Germinal center (tissue), 1 donor: ENCODE measurements around the gene PSMF1.

Experiments used
- DNase-seq: peaks from one replicate; pipeline ENCODE4 v3.0.0; 2012; ENCODE audit warnings: mixed read lengths, low spot score

Gene PSMF1

DNA sequence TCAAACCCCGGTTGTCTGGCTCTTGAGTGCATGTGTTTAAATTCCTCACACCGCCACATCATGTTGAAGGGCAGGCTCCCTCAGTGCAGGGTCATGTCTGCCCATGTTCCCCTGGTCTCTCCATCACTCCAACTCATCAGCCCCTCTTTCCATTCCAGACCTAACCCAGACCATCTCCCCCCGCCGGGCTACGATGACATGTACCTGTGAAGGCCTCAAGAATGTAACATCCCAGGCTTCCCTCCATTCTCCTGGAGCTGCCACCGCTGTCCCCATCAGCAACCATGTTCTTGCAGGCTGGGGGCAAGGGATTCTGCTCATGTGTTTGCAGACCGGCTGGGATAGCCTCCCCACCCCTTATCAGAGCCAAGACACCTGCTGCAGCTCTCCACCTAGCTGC lies 46.5 kb downstream of the PSMF1 start:
- DNase-seq = no peak

- no peak for DNase-seq
These were observed 47.1 kb downstream of the PSMF1 start for GRCh38 chr20:1165521-1165920.

GRCh38 chr20:1165941-1166340 lies 47.5 kb downstream of the PSMF1 start:
- no peak for DNase-seq

DNA sequence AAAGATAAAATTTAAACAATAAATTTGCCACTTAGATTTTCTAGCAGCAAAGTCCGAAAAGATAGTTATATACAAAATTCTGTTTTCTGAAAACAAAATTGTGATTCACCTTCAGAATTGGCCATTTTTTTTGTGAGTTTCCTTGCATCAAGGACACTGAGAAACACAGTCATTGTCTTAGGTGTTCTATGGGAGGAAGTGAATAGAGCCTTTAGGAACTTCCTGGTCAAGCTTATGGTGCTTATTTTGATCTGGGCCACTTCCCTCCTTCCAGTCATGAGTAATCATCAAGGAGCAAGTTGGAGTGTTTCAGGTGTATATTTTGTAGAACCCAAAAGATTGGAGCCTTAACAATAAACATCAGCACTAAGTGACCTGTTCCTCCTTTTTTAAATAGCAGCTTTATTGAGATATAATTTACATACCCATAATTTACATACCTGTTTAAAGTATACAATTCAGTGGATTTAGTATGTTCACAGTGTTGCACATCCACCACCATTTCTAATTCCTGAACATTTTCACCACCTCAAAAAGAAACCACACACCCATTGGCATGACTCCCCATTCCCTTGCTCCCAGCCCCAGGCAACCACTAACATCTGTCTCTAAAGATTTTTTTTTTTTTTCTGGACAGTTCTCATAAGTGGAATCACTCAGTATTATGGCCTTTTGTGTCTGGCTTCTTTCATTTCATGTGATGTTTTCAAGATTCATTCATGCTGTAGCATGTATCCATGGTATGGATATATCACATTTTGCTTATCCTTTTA lies 48.7 kb downstream of the PSMF1 start:
- no peak for DNase-seq

- DNase-seq = no peak
These were observed 50.8 kb downstream of the PSMF1 start for GRCh38 chr20:1169224-1169623.

GRCh38 chr20:1171461-1172093 lies 53.2 kb downstream of the PSMF1 start:
- DNase-seq = no peak

DNA sequence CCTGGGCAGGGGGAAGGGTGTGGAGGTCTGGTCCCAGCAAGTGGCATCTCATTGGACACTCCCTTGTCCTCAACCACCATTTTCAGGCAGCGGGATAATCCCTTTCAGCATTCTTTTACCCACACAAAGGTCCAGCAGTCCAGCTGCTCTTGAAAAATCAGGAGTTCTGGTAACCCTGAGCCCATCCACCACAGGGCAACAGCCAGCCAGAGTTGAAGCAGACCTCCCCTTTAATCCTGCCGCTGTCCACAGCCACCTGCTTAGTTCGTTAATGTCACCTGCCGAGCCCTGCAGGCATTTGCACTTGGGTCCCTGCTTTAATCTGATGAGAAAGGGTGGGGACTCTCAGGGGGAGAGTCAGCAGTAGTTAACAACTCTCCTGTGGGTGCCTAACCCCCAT lies 55.3 kb downstream of the PSMF1 start:
- no peak for DNase-seq

DNA sequence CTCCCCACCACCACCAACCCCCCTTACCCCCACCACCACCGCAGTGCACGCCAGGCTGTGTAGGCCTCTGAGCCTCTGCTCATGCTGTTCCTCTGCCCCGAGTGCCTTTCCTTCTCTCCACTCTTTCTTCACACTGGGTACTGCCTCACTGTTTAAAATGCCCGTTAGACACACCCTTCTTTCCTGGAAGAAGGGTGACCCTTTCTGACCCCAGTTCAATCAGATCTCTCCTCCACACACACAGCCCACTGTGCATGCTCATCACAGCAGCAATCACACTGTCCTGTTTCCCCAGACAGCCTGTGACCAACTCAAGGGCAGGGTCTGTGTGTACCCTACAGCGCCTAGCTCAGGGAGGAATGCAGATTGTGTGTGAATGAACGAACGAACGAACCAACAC lies 56.4 kb downstream of the PSMF1 start:
- no peak for DNase-seq

DNA sequence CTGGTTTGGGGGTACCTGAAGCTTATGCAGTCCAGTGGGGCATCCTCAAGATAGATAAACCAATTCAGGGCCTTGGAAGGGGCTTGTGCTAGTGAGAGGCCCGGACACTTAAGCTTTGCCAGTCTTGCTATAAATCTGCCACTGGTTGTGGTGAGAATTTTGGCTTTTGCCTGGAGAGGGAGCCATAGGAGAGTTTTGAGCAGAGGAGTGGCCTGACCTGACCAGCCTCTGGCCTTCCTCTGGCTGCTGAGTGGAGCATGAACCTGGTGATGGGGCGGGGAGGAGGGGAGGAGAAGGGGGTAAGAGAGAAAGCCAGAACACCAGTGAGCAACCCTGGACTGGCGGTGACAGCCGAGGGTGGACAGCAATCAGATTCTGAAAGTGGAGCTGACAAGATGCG lies 59.3 kb downstream of the PSMF1 start:
- no peak for DNase-seq

- DNase-seq = no peak
These were observed 59.7 kb downstream of the PSMF1 start for GRCh38 chr20:1178103-1178502.

DNA sequence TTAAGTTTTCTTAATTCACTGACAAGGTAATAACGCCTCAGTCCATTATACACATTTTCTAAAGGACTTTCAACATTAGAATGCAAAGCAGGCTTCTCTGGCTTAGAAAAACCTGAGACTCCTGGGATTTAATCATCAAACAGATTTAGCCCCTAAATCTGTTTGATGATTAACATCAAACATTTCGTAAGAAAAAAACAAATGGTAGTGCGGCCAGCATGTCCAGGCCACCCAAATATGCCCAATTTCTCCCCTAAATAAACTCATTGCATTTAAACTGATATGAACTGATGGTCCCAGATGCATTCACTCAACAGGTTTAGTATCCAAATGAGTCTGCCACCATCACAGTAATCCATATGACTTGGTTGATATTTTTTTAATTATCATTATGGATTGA lies 60.2 kb downstream of the PSMF1 start:
- no peak for DNase-seq

- no peak for DNase-seq
These were observed 62.5 kb downstream of the PSMF1 start for GRCh38 chr20:1180949-1181348.

DNA sequence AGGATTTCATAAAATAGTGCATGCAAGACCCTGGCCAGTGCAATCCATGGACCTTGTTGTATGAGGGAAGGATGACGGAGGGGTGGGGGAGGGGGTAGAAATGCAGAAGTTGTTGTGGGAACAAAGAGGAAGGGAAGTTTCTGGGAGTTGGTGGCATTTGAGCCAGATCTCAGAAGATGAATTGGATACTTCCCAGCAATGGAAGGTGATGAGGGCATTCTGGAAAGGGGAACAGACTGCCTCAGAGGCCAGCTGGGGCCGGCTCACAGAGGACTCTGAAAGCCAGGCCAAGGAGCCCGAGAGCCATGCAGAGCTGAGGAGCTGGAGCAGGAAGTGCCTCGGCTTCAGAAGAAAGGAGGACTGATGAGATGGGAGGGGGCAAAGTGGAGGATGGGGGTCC lies 63.7 kb downstream of the PSMF1 start:
- DNase-seq = no peak

GRCh38 chr20:1183153-1183552 lies 64.8 kb downstream of the PSMF1 start:
- DNase-seq = no peak

- DNase-seq = no peak
These were observed 65.8 kb downstream of the PSMF1 start for GRCh38 chr20:1184260-1184637.

- DNase-seq = peak; percentile 26
These were observed 66.4 kb downstream of the PSMF1 start, which contains the start of gene TMEM74B for GRCh38 chr20:1184638-1185315. TSS of gene TMEM74B (minus strand) at chr20:1184981. CDS start at chr20:1183801, 1,180 bp downstream.

DNA sequence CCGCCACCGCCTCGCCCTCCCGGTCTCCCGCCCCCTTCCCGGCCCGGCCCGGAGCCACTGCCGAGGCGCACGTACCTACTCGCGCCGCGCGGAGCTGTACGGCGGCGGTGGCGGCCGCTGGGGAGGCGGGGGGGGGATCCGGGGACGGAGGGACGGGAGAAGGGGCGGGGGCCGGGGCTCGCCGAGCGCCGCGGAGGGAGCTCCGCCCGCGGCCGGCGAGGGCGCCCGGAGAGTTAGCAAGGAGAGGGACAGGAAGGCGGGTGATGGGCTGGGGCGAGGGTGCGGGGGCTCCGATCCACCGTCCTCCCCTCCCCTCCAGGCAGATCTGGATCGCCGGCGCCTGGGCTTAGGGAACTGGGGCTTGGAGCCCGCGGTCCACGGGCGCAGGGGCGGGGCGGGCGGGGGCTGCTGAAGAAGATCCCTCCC lies 66.9 kb downstream of the PSMF1 start:
- peak; percentile 21 for DNase-seq

- DNase-seq = peak; percentile 69
These were observed 67.5 kb downstream of the PSMF1 start for GRCh38 chr20:1185790-1186334.

DNA sequence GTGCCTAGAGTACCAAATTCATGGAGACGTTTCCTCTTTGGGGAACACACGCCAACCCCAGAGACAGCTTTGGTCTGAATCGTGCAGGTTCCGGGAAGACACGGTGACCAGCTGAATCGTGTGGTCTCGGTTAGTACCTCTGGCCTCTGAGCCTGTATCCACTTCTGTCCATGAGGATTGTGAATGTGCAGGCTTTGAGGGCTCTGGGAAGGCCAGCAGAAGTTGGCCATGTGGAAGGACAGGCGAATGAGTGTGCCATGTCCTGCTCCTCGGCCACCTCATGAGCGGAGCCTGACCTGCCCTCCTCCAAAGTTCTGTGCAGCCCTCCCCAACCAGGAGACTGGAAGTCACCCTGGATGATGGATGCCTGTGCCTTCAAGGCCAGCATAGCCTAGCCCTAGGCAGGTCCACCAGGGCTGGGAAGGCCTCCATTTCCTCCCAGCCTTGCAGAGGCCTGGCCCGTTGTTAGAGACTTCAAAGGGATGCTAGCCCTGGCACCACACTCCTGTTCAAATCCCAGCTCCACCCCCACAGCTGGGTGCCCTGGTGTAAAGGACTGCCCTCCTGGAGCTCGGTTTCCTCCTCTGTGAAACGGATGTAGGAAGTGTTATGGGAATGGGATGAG lies 68.1 kb downstream of the PSMF1 start:
- no peak for DNase-seq

- DNase-seq = no peak
These were observed 69.3 kb downstream of the PSMF1 start for GRCh38 chr20:1187605-1188171.

DNA sequence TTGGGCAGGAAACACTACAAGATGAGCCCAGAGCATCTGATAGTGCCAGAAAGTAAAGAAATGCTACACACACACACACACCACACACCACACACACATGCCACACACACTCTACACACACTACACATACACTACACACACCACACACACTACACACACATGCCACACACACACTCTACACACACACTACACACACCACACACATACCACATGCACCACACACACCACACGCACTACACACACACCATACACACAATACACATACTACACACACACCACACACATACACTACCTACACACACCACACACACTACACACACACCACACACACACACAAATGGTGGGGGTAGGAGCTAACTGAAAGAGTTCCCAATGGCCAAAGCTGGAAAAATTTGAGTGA lies 69.9 kb downstream of the PSMF1 start:
- no peak for DNase-seq

DNA sequence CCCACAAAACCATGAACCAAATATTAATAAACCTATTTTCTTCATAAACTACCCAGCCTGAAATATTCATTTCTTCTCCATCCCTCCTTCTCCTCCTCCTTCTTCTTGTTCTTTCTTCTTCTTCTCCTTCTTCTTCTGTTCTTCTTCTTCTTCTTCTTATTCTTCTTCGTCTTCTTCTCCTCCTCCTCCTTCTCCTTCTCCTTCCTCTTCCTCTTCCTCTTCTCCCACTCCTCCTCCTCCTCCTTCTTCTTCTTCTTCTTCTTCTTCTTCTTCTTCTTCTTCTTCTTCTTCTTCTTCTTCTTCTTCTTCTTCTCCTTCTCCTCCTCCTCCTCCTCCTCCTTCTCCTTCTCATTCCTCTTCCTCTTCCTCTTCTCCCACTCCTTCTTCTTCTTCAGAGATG lies 71.4 kb downstream of the PSMF1 start:
- DNase-seq = no peak
